ENCODE results near the gene CEP250. TPM values are rescaled to one million over a fixed set of nuclear protein-coding genes. Genes with fewer than 3 reads are reported as not detected.
A peak's percentile ranks its signal among the peaks of the same experiment; 100 is the strongest.

The CEP250 gene
- total and polyA plus RNA-seq, 2 of the 4 experiments (the other 2 are of a cell fraction) = 22.7 to 35.1 TPM

GRCh38 chr20:35514371-35514932 is 59.1 kb downstream of the CEP250 start:
- Histone ChIP-seq H3K4me1 (ENCODE audit: control insufficient read depth, insufficient read depth, low read length) (peaks cover 11% of the 10 kb centered on the region), H2AK5ac (ENCODE audit: low read depth, low read length) (no peak overlapping the region), H3K9ac (ENCODE audit: low read depth, low read length) (no peak overlapping the region), H3K27ac (ENCODE audit: insufficient read depth, low read length) (no peak overlapping the region), H4K20me1 (ENCODE audit: insufficient read depth, low read length) (peaks cover 22% of the 10 kb centered on the region; the same call in 1 of the 2 replicates), H2BK120ac (ENCODE audit: low read depth, low read length) (no peak overlapping the region), H3K9me3 (ENCODE audit: control insufficient read depth, insufficient read depth, low read length) (no peaks in the 10 kb centered on the region), H3K79me1 (ENCODE audit: low read depth in 1 of 2, low read length in 2 of 2) (peaks cover 0 to 9% of the 10 kb centered on the region in 2 experiments; a peak in 1 of 4 replicates), H4K8ac (ENCODE audit: low read depth in 2 of 2, low read length in 2 of 2) (no peak overlapping the region), H3K36me3 (ENCODE audit: control insufficient read depth, insufficient read depth, low read length) (peaks cover 28% of the 10 kb centered on the region), H3K9me1 (ENCODE audit: insufficient read depth, low read length) (peaks cover 15% of the 10 kb centered on the region), H3K27me3 (ENCODE audit: control insufficient read depth, insufficient read depth, low read length) (no peaks in the 10 kb centered on the region), H4K5ac (ENCODE audit: low read depth, low read length) (no peak overlapping the region), H3K18ac (ENCODE audit: low read depth, low read length) (no peak overlapping the region), H2BK15ac (ENCODE audit: low read depth, low read length) (no peak overlapping the region), H2AFZ (replicated peaks; ENCODE audit: low read length, poor library complexity) (no peak overlapping the region), H3K4ac (ENCODE audit: low read depth, low read length) (no peak overlapping the region), H2BK5ac (ENCODE audit: low read depth, low read length, poor library complexity, severe bottlenecking) (no peak overlapping the region), H2BK20ac (ENCODE audit: low read depth, low read length) (no peak overlapping the region), H4K91ac (ENCODE audit: insufficient read depth, low read depth, low read length) (no peak overlapping the region), H3K4me3 (ENCODE audit: insufficient read depth, low read depth, low read length) (no peak overlapping the region), H3K14ac (replicated peaks; ENCODE audit: low read depth, low read length) (no peak overlapping the region), H3K23ac (ENCODE audit: low read depth, low read length) (no peak overlapping the region), H2AK9ac (replicated peaks; ENCODE audit: low read depth, low read length, poor library complexity) (peak overlapping the region; percentile 68), H3K56ac (ENCODE audit: extremely low read depth, insufficient read depth, low read length) (no peak overlapping the region), H3K4me2 (ENCODE audit: low read depth, low read length) (no peak overlapping the region)
- intact Hi-C loops (cut with micrococcal nuclease) (loop anchor here (5.0 to 10.0 kb wide), 2 partner anchors 100 to 148 kb away; partner anchors contain the start of genes CPNE1, RBM12 and SPAG4), in situ Hi-C loops (cut with MboI; ENCODE audit: low sequenced_read_pairs) (loop anchor here (25.0 kb wide), 1 partner anchor 398 kb away; no protein-coding TSS in a partner anchor), dilution Hi-C loops (cut with HindIII; ENCODE audit: low sequenced_read_pairs, unreplicated experiment) (no loop called here)
- ATAC-seq (ENCODE audit: low read depth) (no peak), DNase-seq (no peak)
- 100% methylated on average over 1 of the region's 11 CpGs; no CpG with 5 or more reads in 1 of the 2 experiments for WGBS, 2 experiments (ENCODE audit: extremely low coverage in 2 of 2, insufficient read length in 1 of 2)
- CTCF ChIA-PET = no interaction called here
- no TSS peak for BruUV-seq (replicated peaks)
- POLR2A ChIA-PET (ENCODE audit: unreplicated experiment) = no interaction called here
- no peak for TF ChIP-seq RAD21 (IDR thresholded peaks at IDR 0.05; ENCODE audit: low read length)
